NOMO-1 treated with DMSO at 0.1 percent for 48 hours (cell line): Measurements from ENCODE around the gene FOSL1.
A peak's percentile ranks its signal among the peaks of the same experiment; 100 is the strongest.
"Not testable (repeated sequence)": the region's sequence is repeated elsewhere in the genome, so short reads cannot be mapped to it uniquely, and the experiment has no call there.

Experiments
- DNase-seq: peaks from one replicate; lab custom pipeline; 2025; ENCODE audit not compliant: unreplicated experiment; lab: John Stamatoyannopoulos, UW

The FOSL1 gene

GRCh38 chr11:65897020-65897471, 3.1 kb downstream of the FOSL1 start:
- DNase-seq, result no peak

DNA sequence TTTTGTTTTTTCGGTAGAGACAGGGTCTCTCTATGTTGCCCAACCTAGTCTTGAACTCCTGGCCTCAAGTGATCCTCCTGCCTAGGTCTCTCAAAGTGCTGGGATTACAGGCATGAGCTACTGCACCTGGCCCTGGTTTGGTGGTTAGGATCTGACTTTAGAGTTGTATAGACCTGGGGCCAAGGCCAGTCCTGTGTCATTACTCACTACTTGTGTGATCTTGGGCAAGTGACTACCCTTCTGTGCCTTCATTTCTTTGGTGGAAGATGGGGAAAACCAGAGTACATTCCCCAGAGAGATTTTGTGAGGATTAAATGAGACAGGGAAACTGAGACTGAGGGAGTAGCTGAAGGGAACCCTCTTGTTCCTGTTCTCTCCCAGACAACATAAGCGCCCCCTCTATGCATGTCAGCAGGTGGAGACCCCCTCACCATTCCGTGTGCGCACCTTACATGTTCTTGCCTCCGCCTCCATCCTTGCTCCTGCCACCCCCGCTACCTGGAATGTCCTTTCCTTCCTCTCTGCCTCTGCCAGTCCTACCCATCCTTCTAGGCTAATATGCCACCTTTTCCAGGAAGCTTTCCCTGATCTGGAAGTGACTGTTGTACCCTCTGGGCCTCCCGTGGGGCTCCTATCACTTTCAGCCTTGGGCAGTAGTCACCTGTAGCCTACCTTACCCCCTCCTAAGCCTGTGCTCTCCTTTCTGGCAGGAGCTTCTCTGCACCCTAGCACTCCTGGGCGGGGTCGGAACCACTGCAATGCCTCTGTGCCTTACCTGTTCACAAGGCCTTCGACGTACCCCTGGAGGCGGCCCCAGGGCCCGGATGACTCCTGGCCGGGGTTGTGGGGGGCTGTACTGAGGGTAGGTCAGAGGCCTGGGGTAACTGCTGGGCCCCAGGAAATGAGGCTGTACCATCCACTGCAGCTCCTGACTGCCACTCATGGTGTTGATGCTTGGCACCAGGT, 3.9 kb downstream of the FOSL1 start:
- DNase-seq, result no peak

- no peak for DNase-seq
Observed at GRCh38 chr11:65895482-65895981, 4.7 kb downstream of the FOSL1 start.

DNA sequence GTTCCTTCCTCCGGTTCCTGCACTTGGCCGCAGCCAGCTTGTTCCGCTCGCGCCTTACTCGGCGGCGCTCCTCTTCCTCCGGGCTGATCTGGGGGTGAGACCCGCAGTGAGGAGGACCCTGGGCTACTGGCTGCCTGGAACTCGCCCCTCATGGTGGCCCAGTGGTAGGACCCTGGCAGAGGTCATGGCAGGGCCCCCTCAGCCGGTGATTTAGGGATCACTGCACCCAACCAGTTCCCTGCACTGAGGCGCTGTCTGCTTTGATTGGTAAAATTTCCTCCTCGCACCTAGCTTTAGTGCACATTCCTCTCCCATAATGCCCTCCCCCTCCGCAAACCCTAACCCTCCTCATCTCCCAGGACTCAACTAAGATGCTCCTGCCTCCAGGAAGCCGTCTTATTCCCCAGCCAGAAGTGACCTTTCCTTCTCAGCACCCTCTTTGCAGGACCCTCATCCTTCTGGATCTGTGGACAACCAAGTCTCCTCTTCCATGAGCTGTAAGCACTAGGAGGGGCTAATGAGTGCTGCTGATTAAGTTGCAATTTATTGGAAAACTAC, 6.1 kb downstream of the FOSL1 start:
- peak; percentile 14 for DNase-seq

GRCh38 chr11:65892661-65893317, 7.4 kb downstream of the FOSL1 start:
- DNase-seq, result no peak

DNA sequence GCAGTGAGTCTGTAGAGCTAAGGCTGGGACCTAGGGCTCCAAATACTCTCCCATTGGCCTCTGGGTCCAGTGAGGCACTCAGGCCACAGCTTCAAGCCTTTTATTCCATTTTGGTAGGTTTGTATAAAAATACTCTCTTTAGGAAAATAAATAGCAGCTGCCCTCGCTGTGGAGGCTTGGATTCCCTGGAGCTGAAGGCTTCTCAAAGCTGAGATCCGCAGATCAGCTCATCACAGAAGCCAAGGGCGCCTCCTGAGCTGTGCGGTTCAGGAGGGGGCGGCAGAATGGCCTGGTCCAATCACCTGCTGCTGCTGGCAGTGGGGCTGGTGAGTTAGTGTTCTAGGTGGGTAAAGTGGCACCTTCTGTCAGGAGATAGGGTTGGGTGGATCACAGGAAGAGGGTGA, 8.0 kb downstream of the FOSL1 start:
- DNase-seq, result not testable (repeated sequence)

- DNase-seq, result no peak
Observed at GRCh38 chr11:65891219-65892136, 8.7 kb downstream of the FOSL1 start.

- peak; percentile 87 for DNase-seq
Observed at GRCh38 chr11:65890324-65891218, 9.6 kb downstream of the FOSL1 start, which contains the start of gene CCDC85B. CCDC85B (plus strand) TSS chr11:65890673; CDS start chr11:65890784, 111 bp downstream.

- DNase-seq, result peak; percentile 97
Observed at GRCh38 chr11:65888163-65888814, 11.9 kb downstream of the FOSL1 start, which contains the start of gene FIBP. FIBP (minus strand) TSS chr11:65888471; CDS start chr11:65888418, 53 bp downstream.

DNA sequence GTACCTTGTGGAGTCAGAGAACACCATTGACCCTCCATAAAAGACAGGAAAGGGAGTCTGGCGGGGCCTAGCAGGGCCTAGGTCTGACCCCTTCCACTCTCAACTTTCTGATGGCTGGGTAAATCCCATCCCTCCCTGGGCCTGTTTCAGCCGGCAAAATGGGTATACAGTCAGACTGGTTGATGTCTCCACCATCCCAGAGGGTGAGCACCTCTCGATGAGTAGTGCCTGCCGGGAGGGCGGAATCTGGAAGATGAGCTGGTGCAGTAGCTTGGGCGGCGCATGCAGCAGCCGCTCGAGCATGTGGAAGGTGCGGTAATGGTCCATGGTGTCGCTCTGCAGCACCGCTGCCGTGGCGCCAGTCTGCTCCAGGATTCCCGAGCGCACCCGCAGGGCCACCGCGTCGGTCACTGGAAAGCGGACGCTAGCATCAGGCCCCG, 12.4 kb downstream of the FOSL1 start:
- DNase-seq, result no peak

DNA sequence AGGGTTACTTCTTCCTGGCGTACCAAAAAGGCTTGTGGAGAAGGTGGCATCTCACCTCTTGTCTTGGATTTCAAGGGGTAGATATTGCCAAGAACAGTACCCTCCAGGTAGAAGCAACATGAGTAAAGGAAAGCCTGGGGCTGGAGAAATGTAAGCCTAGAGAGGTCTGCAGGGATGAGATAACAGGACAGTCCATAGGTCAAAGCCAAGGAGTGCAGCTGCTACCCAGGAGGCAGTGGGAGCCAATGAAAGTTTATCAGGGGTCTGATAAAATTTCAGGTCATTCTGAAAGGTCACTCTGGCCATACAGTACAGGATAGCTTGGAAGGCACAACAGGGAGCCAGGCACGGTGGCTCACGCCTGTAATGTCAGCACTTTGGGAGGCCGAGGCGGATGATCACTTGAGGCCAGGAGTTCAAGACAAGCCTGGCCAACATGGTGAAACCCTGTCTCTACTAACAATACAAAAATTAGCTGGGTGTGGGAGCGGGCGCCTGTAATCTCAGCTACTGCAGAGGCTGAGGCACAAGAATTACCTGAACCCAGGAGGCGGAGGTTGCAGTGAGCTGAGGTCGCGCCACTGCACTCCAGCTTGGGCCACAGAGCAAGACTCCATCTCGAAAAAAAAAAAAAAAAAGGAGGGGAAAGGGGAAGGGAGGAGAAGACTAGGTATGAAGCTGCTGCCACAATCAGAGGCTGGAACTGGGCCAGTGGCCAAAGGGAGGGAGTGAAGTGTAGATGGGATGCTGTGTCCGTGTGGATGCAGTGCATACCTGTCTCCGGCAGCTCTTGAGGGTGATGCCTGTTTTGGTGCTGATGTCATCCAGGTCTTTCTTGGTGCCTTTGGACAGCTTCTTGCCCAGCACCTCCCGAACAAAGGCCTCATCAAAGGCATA, 13.1 kb downstream of the FOSL1 start:
- no peak for DNase-seq

- DNase-seq, result no peak
Observed at GRCh38 chr11:65885808-65886536, 14.2 kb downstream of the FOSL1 start.

GRCh38 chr11:65885231-65885630, 15.0 kb downstream of the FOSL1 start:
- no peak for DNase-seq

DNA sequence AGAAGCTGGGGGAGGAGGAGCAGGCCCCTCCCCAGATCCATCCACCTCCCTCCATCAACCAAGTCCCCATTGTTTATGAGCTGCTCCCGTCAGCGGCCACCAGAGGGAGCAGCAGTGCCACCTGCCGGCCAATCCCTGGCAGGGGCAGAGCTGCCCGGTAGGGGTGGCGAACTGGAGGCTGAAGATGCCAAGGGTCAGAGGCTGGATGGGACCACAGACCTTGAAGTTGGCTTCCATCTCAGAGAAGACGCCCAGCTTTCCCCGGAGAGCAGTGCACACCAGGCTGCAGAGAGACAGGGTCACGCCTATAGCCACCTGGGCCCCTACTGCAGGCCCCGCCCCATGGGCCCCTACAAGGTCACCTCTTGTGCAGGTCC, 15.5 kb downstream of the FOSL1 start:
- peak; percentile 58 for DNase-seq

- no peak for DNase-seq
Observed at GRCh38 chr11:65883786-65884715, 16.1 kb downstream of the FOSL1 start.
